Transverse colon (tissue), 4 donors: ENCODE results near the gene CFAP92. TPM values are rescaled to one million over a fixed set of nuclear protein-coding genes. Genes with fewer than 3 reads are reported as not detected.

Experiments used
- DNase-seq: peaks from one replicate; pipeline ENCODE4 v3.0.0-alpha.2; 2019
- H3K27ac ChIP-seq, 4 donors: fragments of 200-600 bp; sonication (generic); 2 replicates each; pipeline ENCODE4 v1.5.1; 2016 to 2018; ENCODE audit warnings: inconsistent platforms in 4 of 4
- H3K27me3 ChIP-seq: fragments of 200-600 bp; sonication (generic); 2 replicates; pipeline ENCODE4 v1.5.1; 2017; ENCODE audit warnings: inconsistent platforms
- H3K36me3 ChIP-seq, 4 donors: fragments of 200-600 bp; sonication (generic); 2 replicates each; pipeline ENCODE4 v1.5.1; 2017 to 2019; ENCODE audit warnings: inconsistent platforms in 4 of 4
- H3K4me1 ChIP-seq, 4 donors: fragments of 200-600 bp; sonication (generic); 2 replicates each; pipeline ENCODE4 v1.5.1; 2017 to 2020; ENCODE audit warnings: inconsistent platforms in 4 of 4
- H3K4me3 ChIP-seq, 4 donors: fragments of 200-600 bp; sonication (generic); 1 replicate in 1 of 4; 2 replicates in 3 of 4; pipeline versions ENCODE4 v1.5.1 to v1.6.1; 2017 to 2019; ENCODE audit warnings: inconsistent platforms in 4 of 4
- H3K9me3 ChIP-seq, 2 donors: fragments of 200-600 bp; sonication (generic); 2 replicates each; pipeline ENCODE4 v1.5.1; 2017 to 2019; ENCODE audit warnings: inconsistent platforms in 2 of 2
- EP300 ChIP-seq: sonication (generic); formaldehyde crosslinking; IDR thresholded peaks from one replicate; pipeline ENCODE4 v1.6.1; 2017; ENCODE audit warnings: antibody characterized with exemption, low read depth
- POLR2A ChIP-seq: fragments of 450-650 bp; IDR thresholded peaks from one replicate; pipeline ENCODE4 v1.6.1; 2016; ENCODE audit warnings: antibody characterized with exemption, mild to moderate bottlenecking, moderate library complexity
- POLR2AphosphoS5 ChIP-seq, 3 donors: sonication (generic); formaldehyde crosslinking; IDR thresholded peaks; one replicate each; pipeline ENCODE4 v1.6.1; 2016; ENCODE audit warnings: antibody characterized with exemption in 3 of 3
- WGBS, 2 donors: methylation state at CpG; one replicate each; pipeline ENCODE4 v1.1.5; 2018; ENCODE audit warnings: low coverage in 1 of 2; 5-methylcytosine and 5-hydroxymethylcytosine counted together
- in situ Hi-C, 4 donors: fragments of 200-750 bp; cut with MboI; loops; one replicate each; pipeline versions ENCODE4 v1.15.0 to v1.15.1; 2017; ENCODE audit warnings: low sequenced_read_pairs in 3 of 4, low pct_ligation_motif_present in 1 of 4, low pct_unique_long_range_greater_than_20kb in 1 of 4
- intact Hi-C: fragments of 100-400 bp; cut with DNase I; formaldehyde crosslinking; loops from one replicate; pipeline ENCODE4 v1.15.1; 2023; ENCODE audit warnings: low total_unique reads
- total RNA-seq, 4 donors: library from RNA; depleted of rRNA; stranded (reverse); fragments of >200 nt; gene quantifications; one replicate each; pipeline ENCODE4 v1.1.0, GENCODE V29; 2016
- TF ChIP-seq, protein P1 (sequence below), 5 experiments: fragments of 200-600 bp in 3 of 5; fragments of 450-650 bp in 2 of 5; sonication (generic) in 3 of 5; IDR thresholded peaks; 1 replicate in 2 of 5; 2 replicates in 3 of 5; pipeline ENCODE4 v1.5.1; 2016 to 2017; ENCODE audit warnings: antibody characterized with exemption in 5 of 5, inconsistent platforms in 3 of 5, mild to moderate bottlenecking in 2 of 5, moderate library complexity in 1 of 5

The CFAP92 gene
- total RNA-seq, 4 donors from 2014 or later: 0.95 to 1.2 TPM; not detected in 2

- H3K4me1 ChIP-seq: no peaks in the 10 kb centered on the region
- TF ChIP-seq POLR2A (no peak), EP300 (no peak), POLR2AphosphoS5 (IDR thresholded peaks at IDR 0.05) (no peak)
- TF ChIP-seq, protein P1, sequence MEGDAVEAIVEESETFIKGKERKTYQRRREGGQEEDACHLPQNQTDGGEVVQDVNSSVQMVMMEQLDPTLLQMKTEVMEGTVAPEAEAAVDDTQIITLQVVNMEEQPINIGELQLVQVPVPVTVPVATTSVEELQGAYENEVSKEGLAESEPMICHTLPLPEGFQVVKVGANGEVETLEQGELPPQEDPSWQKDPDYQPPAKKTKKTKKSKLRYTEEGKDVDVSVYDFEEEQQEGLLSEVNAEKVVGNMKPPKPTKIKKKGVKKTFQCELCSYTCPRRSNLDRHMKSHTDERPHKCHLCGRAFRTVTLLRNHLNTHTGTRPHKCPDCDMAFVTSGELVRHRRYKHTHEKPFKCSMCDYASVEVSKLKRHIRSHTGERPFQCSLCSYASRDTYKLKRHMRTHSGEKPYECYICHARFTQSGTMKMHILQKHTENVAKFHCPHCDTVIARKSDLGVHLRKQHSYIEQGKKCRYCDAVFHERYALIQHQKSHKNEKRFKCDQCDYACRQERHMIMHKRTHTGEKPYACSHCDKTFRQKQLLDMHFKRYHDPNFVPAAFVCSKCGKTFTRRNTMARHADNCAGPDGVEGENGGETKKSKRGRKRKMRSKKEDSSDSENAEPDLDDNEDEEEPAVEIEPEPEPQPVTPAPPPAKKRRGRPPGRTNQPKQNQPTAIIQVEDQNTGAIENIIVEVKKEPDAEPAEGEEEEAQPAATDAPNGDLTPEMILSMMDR (IDR thresholded peaks at IDR 0.05): no peak
- intact Hi-C loops: no loop called here
- H3K4me3 ChIP-seq: no peak overlapping the region
- in situ Hi-C loops: no loop called here
- H3K9me3 ChIP-seq: no peaks in the 10 kb centered on the region
- DNase-seq: no peak
- H3K27me3 ChIP-seq: no peaks in the 10 kb centered on the region
- no peaks in the 10 kb centered on the region for H3K36me3 ChIP-seq
- H3K27ac ChIP-seq: no peak overlapping the region
- 83% methylated on average over 3 of the region's 3 CpGs; no CpG with 5 or more reads in 1 of the 2 donors for WGBS, 2 donors
Observed at GRCh38 chr3:128945878-128946175, 48.0 kb downstream of the CFAP92 start.

- intact Hi-C loops: no loop called here
- Histone ChIP-seq H3K27me3 (no peaks in the 10 kb centered on the region), H3K4me1 (no peaks in the 10 kb centered on the region), H3K9me3 (no peaks in the 10 kb centered on the region), H3K27ac (no peak overlapping the region), H3K4me3 (no peak overlapping the region), H3K36me3 (no peaks in the 10 kb centered on the region)
- WGBS, 2 donors: 90 to 100% methylated on average over 1 to 20 of the region's 21 CpGs
- in situ Hi-C loops: no loop called here
- TF ChIP-seq POLR2AphosphoS5 (IDR thresholded peaks at IDR 0.05) (no peak), POLR2A (no peak), EP300 (no peak)
- TF ChIP-seq, protein P1 (IDR thresholded peaks at IDR 0.05): no peak
- DNase-seq: no peak
Observed at GRCh38 chr3:128945041-128945877, 48.6 kb downstream of the CFAP92 start.

GRCh38 chr3:128942161-128942952 is 51.5 kb downstream of the CFAP92 start:
- H3K4me1 ChIP-seq: no peaks in the 10 kb centered on the region
- no peak overlapping the region for H3K27ac ChIP-seq
- no peak overlapping the region for H3K4me3 ChIP-seq
- no peaks in the 10 kb centered on the region for H3K27me3 ChIP-seq
- TF ChIP-seq, protein P1 (IDR thresholded peaks at IDR 0.05): no peak
- no peak for TF ChIP-seq POLR2AphosphoS5 (IDR thresholded peaks at IDR 0.05)
- TF ChIP-seq POLR2A: no peak
- TF ChIP-seq EP300: no peak
- in situ Hi-C loops: no loop called here
- WGBS, 2 donors: 76 to 88% methylated on average over 3 to 15 of the region's 15 CpGs
- no peaks in the 10 kb centered on the region for H3K36me3 ChIP-seq
- no peak for DNase-seq
- intact Hi-C loops: no loop called here
- no peaks in the 10 kb centered on the region for H3K9me3 ChIP-seq

DNA sequence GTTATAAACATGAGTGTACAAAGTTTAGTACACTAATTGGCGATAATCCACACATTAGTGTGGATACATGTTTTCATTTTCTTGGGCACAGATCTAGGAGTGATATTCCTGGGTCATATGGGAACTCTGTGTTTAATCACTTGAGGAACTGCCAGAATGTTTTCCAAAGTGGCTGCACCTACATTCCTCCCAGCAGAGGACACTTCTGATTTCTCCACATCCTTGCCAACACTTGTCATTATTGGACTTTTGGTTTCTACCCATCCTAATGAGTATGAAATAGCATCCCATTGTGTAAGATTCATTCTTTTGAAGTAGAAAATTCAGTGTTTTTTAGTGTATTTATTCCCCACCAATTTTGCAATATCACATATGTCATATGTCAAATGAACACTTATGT is 53.6 kb downstream of the CFAP92 start:
- no peak for TF ChIP-seq POLR2A
- no peak for TF ChIP-seq EP300
- TF ChIP-seq, protein P1 (IDR thresholded peaks at IDR 0.05): no peak
- TF ChIP-seq POLR2AphosphoS5 (IDR thresholded peaks at IDR 0.05): no peak
- intact Hi-C loops (no loop called here), in situ Hi-C loops (no loop called here)
- Histone ChIP-seq H3K27me3 (no peaks in the 10 kb centered on the region), H3K4me3 (no peak overlapping the region), H3K27ac (no peak overlapping the region), H3K36me3 (no peaks in the 10 kb centered on the region), H3K9me3 (no peaks in the 10 kb centered on the region), H3K4me1 (no peaks in the 10 kb centered on the region)
- DNase-seq: no peak
- 86 to 100% methylated on average over 1 of the region's 1 CpG for WGBS, 2 donors
